ENCODE data around the gene AGXT.

GRCh38 chr2:240848900-240849680 lies 19.5 kb upstream of the AGXT start:
- TF ChIP-seq POLR2A (IDR thresholded peaks at IDR 0.05) (no peak), CTCF (IDR thresholded peaks at IDR 0.05) (no peak)

All from right lobe of liver (tissue), 4 donors.